Dedifferentiated amniotic fluid mesenchymal stem cell (primary cell): Measurements from ENCODE around the gene SLMAP.

Source experiments
- DNase-seq: peaks from one replicate; pipeline ENCODE4 v3.0.0-alpha.2; 2016; ENCODE audit errors: extremely low spot score

Gene SLMAP

GRCh38 chr3:57939775-57940174 lies 183.7 kb downstream of the SLMAP start:
- DNase-seq = peak; percentile 1

GRCh38 chr3:57942388-57942787 lies 186.3 kb downstream of the SLMAP start:
- DNase-seq = no peak

GRCh38 chr3:57942872-57943283 lies 186.8 kb downstream of the SLMAP start:
- peak; percentile 14 for DNase-seq

GRCh38 chr3:57943525-57944495 lies 187.7 kb downstream of the SLMAP start:
- peak; percentile 15 for DNase-seq

GRCh38 chr3:57946970-57947381 lies 190.9 kb downstream of the SLMAP start:
- DNase-seq = no peak

GRCh38 chr3:57948080-57948671 lies 192.1 kb downstream of the SLMAP start:
- peak; percentile 12 for DNase-seq

GRCh38 chr3:57948781-57949242 lies 192.7 kb downstream of the SLMAP start:
- DNase-seq = peak; percentile 14

GRCh38 chr3:57949344-57949743 lies 193.2 kb downstream of the SLMAP start:
- no peak for DNase-seq

- DNase-seq = no peak
Measured at GRCh38 chr3:57949785-57950615, 193.9 kb downstream of the SLMAP start.

GRCh38 chr3:57951066-57951882 lies 195.2 kb downstream of the SLMAP start:
- DNase-seq = peak; percentile 62

- no peak for DNase-seq
Measured at GRCh38 chr3:57952208-57952631, 196.1 kb downstream of the SLMAP start.

GRCh38 chr3:57952651-57953050 lies 196.5 kb downstream of the SLMAP start:
- no peak for DNase-seq

GRCh38 chr3:57953576-57953975 lies 197.5 kb downstream of the SLMAP start:
- no peak for DNase-seq

- DNase-seq = peak; percentile 16
Measured at GRCh38 chr3:57956119-57956832, 200.2 kb downstream of the SLMAP start.

GRCh38 chr3:57956833-57957174 lies 200.7 kb downstream of the SLMAP start:
- DNase-seq = peak; percentile 9

GRCh38 chr3:57957824-57958223 lies 201.7 kb downstream of the SLMAP start:
- no peak for DNase-seq

GRCh38 chr3:57958642-57959422 lies 202.7 kb downstream of the SLMAP start:
- DNase-seq = peak; percentile 8

GRCh38 chr3:57959423-57960173 lies 203.5 kb downstream of the SLMAP start:
- no peak for DNase-seq

GRCh38 chr3:57960174-57960505 lies 204.0 kb downstream of the SLMAP start:
- DNase-seq = no peak
